SH-SY5Y (cell line): ENCODE measurements around the gene CNKSR3.

Source experiments
- GATA2 ChIP-seq: IDR thresholded peaks from 2 replicates; pipeline ENCODE4 v1.6.1; 2011; ENCODE audit warnings: mild to moderate bottlenecking, low read depth, low read length
- GATA3 ChIP-seq: IDR thresholded peaks from 2 replicates; pipeline ENCODE4 v1.6.1; 2011; ENCODE audit warnings: low read depth, mild to moderate bottlenecking, low read length, moderate library complexity

The CNKSR3 gene

DNA sequence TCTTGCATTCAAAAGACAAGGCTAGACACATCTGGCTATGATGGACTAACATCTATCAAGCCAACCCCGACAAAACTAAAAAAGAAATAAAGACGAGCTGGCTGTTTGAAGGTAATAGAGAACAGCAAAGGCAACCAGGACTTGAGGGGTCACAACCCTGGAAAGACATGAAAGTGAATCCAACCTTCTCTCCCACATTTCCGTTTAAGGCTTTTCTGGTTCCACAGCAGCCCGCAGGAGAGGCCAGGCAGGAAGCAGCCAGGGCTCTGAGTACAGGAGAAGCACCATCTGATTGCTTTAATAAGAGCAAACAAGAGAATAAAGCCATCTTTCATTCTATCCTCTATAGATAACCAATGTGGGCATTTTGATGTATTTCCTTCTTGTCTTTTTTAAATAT lies 14.3 kb downstream of the CNKSR3 start:
- TF ChIP-seq GATA2 = no peak
- TF ChIP-seq GATA3 = no peak

DNA sequence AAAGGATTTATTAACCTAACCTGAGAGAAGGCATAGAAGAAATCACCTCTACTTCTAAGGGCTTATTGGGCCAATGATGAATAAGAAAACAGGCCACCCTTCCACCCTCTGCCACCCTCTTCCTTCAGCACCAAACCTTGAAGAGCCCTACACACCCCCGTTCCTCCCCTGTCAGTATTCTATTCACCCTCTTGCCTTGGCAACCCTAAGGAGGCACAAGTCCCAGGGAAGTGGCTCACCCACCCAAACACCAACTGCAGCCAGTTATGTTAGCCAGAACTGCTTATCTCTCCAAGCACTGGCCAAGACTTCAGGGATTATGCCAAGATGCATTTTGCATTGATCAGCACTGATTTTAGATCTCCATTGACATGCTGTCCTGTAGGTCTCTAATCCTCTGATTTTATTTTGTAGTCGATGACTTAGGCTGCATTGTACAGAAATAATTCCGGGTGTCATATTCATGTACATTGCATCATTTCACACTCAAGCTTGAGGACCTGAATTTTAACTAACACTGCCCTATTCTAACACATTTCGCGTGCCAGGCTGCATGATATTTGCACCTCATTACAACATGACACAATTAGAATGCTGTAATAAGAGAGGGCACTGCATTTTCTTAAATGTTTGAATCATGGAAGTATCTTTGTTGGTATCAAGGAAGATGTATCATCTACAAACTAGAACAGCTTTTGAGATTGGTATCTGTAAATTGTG lies 15.7 kb downstream of the CNKSR3 start:
- TF ChIP-seq GATA3 (no peak), GATA2 (no peak)

- TF ChIP-seq GATA3 (no peak), GATA2 (no peak)
These were observed 18.7 kb downstream of the CNKSR3 start for GRCh38 chr6:154491567-154492470.

DNA sequence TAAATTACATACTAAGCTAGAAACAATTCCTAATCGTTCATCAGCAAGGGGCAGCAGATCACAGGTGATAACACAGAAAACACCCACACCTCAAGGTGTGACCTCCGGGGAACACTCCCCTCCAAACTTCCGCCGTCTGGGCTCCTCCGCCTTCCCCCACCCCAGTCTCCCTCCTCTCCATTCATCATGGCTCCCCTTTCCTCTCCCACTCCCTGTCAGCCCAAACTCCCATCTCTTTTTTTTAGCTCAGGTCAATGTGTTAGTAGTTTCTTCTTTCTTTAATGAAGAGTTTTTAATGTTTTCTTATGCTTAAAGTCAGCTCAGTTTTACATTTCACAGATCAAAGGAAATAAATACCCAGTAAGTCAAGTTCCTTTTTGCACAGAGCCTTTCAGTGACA lies 20.7 kb downstream of the CNKSR3 start:
- no peak for TF ChIP-seq GATA3
- no peak for TF ChIP-seq GATA2

DNA sequence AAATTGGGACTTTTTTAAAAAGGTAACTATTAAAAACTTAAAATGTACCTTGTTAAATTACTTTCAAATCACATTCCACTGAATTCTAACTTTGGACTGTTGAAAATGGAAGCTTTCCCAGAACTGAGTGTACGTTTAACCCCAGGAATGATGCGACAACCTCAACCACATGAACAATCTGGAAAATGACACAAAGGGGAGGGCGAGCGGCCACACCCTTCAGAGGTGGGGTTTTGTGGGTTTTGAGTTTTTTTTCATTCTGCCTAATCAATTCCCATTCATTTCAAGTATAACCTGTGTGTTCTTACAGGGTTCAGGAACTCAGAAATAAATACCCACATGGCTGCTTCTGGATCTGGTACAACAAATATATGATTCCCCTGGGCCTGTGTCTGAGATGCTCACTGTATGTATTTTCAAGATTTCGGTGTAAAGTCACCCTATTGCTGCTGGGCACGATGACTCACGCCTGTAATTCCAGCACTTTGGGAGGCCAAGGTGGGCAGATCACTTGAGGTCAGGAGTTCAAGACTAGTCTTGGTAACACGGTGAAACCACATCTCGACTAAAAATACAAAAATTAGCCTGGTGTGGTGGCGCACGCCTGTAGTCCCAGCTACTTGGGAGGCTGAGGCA lies 21.6 kb downstream of the CNKSR3 start:
- TF ChIP-seq GATA2 (no peak), GATA3 (no peak)

DNA sequence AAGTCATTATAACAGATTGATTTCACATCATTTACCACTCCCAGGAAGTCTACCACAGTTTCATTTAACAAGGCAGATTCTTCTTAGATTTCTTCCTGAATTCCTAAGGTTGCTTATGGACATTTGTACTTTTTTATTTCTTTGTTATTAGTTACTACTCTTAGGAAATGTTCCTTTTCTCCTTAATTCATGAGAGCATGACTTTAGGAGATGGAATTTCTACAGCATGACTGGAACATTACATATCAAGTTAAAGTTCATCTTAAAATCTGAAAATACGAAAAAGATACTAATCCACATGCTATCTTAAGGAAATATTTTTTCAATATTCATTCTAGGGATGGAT lies 22.3 kb downstream of the CNKSR3 start:
- no peak for TF ChIP-seq GATA2
- TF ChIP-seq GATA3 = no peak

DNA sequence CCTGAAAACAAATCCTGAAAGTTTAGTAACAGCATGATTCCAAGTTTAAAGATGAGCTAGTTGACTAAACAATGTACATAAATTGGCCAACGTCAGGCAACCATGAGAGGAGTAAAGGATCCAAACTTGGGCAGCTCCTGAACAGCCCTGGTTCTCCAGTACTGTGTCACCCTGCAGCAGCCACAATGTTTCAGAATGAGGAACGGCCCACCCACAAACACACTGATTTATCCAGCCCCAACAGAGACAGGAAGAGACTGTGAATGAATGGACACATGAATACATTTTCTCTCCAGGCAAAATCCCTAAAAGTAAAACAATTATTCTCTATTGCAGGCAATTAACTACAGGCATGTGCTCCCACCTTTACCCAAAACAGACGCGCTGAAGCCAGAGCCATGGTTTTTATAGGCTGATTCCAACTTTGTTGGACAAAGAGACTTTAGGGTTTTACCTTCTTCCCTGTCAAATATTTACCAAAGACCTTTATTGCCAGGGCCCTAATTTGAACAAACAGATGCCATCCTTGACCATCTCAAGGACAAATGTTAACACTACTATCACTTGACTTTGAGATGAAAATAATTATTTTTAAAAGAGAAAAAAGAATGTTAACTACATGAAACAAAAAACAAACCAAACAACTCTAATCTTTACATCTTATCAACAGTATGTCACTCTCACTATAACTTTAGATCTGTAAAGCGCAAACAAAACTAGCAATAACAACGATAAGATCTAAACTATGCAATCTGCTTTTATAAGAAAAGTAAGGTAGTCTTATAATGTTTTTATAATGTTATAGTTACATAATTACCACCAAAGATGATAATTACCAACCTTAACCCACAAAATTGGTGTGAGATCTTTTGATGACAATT lies 22.9 kb downstream of the CNKSR3 start:
- TF ChIP-seq GATA2 (no peak), GATA3 (no peak)

- TF ChIP-seq GATA2 = no peak
- no peak for TF ChIP-seq GATA3
These were observed 24.7 kb downstream of the CNKSR3 start for GRCh38 chr6:154485815-154486214.

DNA sequence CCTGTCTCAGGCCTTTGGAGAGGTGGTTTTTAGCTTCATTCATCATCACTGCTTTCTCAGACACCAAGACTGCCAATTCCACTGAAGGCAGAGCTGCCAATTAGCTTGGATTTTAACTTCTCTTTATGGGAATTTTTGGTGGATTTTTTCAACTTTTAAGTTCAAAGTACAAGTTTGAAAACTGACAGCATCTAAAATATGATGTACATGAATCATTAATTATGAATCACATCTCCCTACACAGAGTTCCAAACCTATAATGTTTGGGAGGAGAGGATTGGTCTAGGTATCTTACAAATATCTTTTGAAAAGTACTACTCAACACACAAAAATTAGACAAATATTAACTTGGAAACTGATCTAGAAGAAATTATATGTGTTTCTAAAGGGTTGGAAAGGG lies 25.5 kb downstream of the CNKSR3 start:
- TF ChIP-seq GATA2 (no peak), GATA3 (no peak)

DNA sequence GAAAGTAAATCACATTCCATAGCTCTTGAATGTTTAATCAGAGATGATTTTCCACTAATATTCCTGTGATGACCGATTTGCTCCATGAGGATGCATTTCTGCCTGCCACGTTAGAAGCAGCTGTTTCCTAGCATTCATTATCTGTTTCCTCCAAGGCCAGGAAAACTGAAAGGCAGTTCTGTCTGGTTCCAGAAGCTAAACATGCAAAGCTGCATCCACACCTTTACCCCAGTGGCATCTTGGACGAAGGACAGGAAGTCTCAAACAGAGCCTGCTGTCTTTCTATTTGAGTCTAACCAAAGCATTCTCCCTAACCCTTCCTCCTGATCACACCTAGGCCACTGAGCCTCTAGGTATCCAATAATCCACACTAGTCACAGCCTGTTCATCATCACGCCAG lies 27.6 kb downstream of the CNKSR3 start:
- no peak for TF ChIP-seq GATA2
- TF ChIP-seq GATA3 = no peak

- TF ChIP-seq GATA2 (no peak), GATA3 (no peak)
These were observed 28.9 kb downstream of the CNKSR3 start for GRCh38 chr6:154481521-154482013.

GRCh38 chr6:154479771-154480639 lies 30.5 kb downstream of the CNKSR3 start:
- TF ChIP-seq GATA2 = no peak
- no peak for TF ChIP-seq GATA3

DNA sequence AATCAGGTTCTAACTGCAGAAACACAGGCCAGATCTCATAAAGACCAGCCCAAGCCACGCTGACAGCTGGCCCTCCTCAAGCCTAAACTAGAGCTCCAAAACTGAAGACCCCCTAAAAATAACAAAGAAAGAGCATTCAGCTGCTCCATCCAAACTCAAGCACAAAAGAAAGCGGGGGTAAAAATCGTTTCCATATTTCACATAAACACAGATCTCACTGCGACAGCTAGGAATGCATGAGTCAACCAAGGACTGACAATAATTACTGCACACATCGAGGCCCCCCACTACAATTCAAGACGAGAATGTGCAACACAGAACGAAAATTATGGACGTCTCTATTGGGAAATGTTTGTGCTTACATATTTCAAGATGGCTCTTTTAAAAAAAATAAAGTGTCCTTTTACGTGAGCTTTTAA lies 31.1 kb downstream of the CNKSR3 start:
- TF ChIP-seq GATA2 (no peak), GATA3 (no peak)

DNA sequence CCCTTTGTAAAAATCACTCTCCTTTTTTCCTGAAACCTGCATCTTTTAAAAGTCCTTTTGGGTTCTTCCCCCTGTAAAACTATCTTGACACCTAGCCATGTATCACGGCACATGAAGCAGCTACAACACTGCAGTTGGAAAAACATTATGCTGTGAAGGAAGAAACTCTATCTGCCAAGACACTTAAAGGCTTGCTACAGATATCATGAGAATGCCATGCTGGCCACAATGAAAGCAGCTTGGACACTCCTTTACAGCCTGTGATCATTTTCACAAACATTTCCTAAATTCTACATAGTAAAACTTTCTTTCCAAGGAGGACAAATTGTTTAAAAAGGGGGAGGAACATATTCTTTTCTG lies 31.8 kb downstream of the CNKSR3 start:
- TF ChIP-seq GATA2 (no peak), GATA3 (no peak)
